ENCODE results near the gene SIX3. TPM values are rescaled to one million over a fixed set of nuclear protein-coding genes. Genes with fewer than 3 reads are reported as not detected.

Gene SIX3
- total RNA-seq, result not detected
- not detected for polyA plus RNA-seq

DNA sequence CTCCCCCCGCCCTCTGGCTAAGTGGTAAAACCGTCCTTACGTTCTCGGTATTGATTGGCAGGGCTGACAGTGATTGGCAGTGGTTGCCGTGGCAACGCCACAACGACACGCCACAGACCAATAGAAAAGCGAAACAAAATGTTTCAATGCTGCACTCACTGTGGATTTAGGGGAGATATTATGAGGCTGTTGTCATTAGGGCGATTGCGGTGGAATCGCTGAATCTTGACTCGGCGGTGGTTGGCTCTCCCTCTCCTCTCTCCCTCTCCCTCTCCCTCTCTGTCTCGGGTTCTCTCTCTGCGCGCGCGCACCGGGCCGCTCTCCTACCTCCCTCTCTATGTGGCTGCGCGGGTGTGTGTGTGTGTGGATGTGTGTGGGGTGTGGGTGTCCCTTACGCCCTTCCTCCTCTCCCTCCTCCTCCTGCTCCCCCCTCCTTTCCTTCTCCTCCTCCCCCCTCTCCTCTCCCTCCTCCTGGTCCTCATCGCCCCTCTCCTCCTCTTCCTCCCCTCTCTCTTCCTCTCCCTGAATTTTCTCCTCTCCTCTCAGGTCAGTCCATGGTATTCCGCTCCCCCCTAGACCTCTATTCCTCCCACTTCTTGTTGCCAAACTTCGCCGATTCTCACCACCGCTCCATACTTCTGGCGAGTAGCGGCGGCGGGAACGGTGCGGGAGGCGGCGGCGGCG is at the start of gene SIX3:
TSS of gene SIX3 (plus strand) at position 152 of the 684 bp plus-strand sequence. CDS start at position 555, 403 bp downstream.
- H3K4me1 ChIP-seq (ENCODE audit: insufficient read depth, low read length), result peaks cover 11% of the 10 kb centered on the region
- no peak within 1 kb of the TSS for H3K27ac ChIP-seq (ENCODE audit: low read depth, low read length)
- H3K4me1 Mint-ChIP-seq, result peaks cover 30 to 67% (median 38%) of the 10 kb centered on the region in 3 donors
- peaks cover 56 to 75% of the 10 kb centered on the region in 2 donors for H3K27me3 Mint-ChIP-seq
- no peaks in the 10 kb centered on the region for H3K9me3 ChIP-seq (ENCODE audit: low read length)
- peak within 1 kb of the TSS; percentile 59 to 91 (median 80) for H3K4me3 Mint-ChIP-seq
- H3K9me3 Mint-ChIP-seq, result no peaks in the 10 kb centered on the region
- H3K27me3 ChIP-seq (ENCODE audit: insufficient read depth, low read length, poor library complexity, severe bottlenecking), result peaks cover 33% of the 10 kb centered on the region
- peak in 2 of 5 donors; percentile 25 to 39 for DNase-seq
- POLR2A ChIA-PET, result no interaction called here
- no peaks in the 10 kb centered on the region for H3K36me3 ChIP-seq (ENCODE audit: insufficient read depth, low read length)
- peak within 1 kb of the TSS; percentile 32 for H3K4me3 ChIP-seq (ENCODE audit: low read length)
- peak within 1 kb of the TSS in 2 of 8 donors; percentile 39 to 50 for H3K27ac Mint-ChIP-seq
- CTCF ChIA-PET, result no interaction called here
- no peaks in the 10 kb centered on the region for H3K36me3 Mint-ChIP-seq

DNA sequence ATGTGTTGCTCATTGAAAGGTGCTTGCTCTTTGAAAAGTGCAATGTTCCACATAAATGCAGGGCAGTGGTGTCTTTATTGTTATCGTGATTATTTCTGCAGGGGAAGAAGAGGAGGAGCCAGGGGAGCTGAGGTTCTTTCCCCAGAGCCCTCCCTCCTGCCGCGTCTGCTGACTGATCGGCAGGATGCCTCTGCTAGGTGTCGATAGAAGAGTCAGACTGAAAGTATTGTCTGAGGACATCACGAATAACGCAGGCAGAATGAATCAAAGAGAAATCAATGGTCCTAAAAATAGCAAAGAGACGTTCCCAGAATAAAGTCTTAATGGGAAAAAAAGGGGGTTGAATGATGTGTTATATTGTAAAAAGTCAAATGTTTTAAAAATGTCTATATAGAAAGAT is 47.4 kb upstream of the SIX3 start:
- Histone ChIP-seq H3K4me1 (ENCODE audit: insufficient read depth, low read length) (no peaks in the 10 kb centered on the region), H3K27ac (ENCODE audit: low read depth, low read length) (no peak overlapping the region), H3K27me3 (ENCODE audit: insufficient read depth, low read length, poor library complexity, severe bottlenecking) (no peaks in the 10 kb centered on the region), H3K36me3 (ENCODE audit: insufficient read depth, low read length) (no peaks in the 10 kb centered on the region), H3K9me3 (ENCODE audit: low read length) (no peaks in the 10 kb centered on the region), H3K4me3 (ENCODE audit: low read length) (no peak overlapping the region)
- ChIA-PET POLR2A (no interaction called here), CTCF (no interaction called here)
- Mint-ChIP-seq H3K27me3 (peaks cover 5 to 30% of the 10 kb centered on the region in 2 donors), H3K4me3 (peak overlapping the region in 1 of 7 donors; percentile 10), H3K27ac (no peak overlapping the region), H3K9me3 (peaks cover 0 to 17% (median 2%) of the 10 kb centered on the region in 5 donors), H3K4me1 (peaks cover 0 to 6% (median 4%) of the 10 kb centered on the region in 3 donors), H3K36me3 (no peaks in the 10 kb centered on the region)
- DNase-seq, result no peak

DNA sequence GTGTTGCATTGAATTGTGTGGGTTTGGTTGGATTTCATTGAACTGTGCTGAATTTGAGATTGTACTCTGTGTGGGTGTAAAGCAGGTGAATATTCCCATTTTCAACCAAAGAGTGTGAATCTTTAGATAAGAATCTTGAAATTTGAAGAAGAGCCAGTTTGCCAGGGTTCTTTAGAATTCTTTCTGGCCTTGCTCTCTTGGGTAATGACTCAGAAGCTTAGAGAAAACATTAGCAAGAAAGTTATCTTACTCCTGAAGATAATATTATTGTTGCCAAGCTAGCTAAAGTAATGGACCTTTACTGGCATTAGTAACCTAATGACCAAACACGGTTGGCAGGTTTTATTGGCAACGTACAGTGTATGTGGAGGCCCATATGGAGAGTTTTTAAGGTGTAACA is 46.4 kb upstream of the SIX3 start:
- no peaks in the 10 kb centered on the region for H3K4me1 ChIP-seq (ENCODE audit: insufficient read depth, low read length)
- Mint-ChIP-seq H3K4me1 (peaks cover 0 to 6% (median 4%) of the 10 kb centered on the region in 3 donors), H3K27me3 (peaks cover 5 to 37% of the 10 kb centered on the region in 2 donors), H3K36me3 (no peaks in the 10 kb centered on the region), H3K27ac (no peak overlapping the region), H3K9me3 (peaks cover 0 to 17% (median 2%) of the 10 kb centered on the region in 5 donors), H3K4me3 (no peak overlapping the region)
- no peaks in the 10 kb centered on the region for H3K9me3 ChIP-seq (ENCODE audit: low read length)
- no peak overlapping the region for H3K4me3 ChIP-seq (ENCODE audit: low read length)
- no peaks in the 10 kb centered on the region for H3K27me3 ChIP-seq (ENCODE audit: insufficient read depth, low read length, poor library complexity, severe bottlenecking)
- no peak for DNase-seq
- ChIA-PET POLR2A (no interaction called here), CTCF (no interaction called here)
- H3K36me3 ChIP-seq (ENCODE audit: insufficient read depth, low read length), result no peaks in the 10 kb centered on the region
- no peak overlapping the region for H3K27ac ChIP-seq (ENCODE audit: low read depth, low read length)

DNA sequence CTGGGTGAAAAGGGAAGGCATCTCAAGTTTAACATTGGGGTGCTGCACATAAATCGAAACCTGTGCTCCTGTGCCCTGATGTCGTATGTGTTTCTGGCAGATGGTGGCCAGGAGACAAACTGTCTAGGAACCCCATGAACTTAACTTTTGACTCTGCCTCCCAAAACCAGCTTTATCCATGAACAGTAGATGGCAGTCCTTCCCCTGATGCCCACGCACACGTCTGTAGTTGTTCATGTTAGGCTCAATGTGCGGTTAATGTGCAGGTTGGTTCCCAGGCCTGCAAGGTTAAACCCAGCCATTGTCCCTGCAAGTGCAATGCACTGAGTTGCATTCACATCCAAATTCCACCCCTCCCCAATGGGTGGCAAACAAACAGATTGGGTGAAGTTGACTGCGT is 44.1 kb upstream of the SIX3 start:
- Histone ChIP-seq H3K27me3 (ENCODE audit: insufficient read depth, low read length, poor library complexity, severe bottlenecking) (no peaks in the 10 kb centered on the region), H3K4me3 (ENCODE audit: low read length) (no peak overlapping the region), H3K4me1 (ENCODE audit: insufficient read depth, low read length) (no peaks in the 10 kb centered on the region), H3K36me3 (ENCODE audit: insufficient read depth, low read length) (no peaks in the 10 kb centered on the region), H3K27ac (ENCODE audit: low read depth, low read length) (no peak overlapping the region), H3K9me3 (ENCODE audit: low read length) (no peaks in the 10 kb centered on the region)
- Mint-ChIP-seq H3K27me3 (peaks cover 2 to 51% of the 10 kb centered on the region in 2 donors), H3K9me3 (peaks cover 0 to 9% (median 0%) of the 10 kb centered on the region in 5 donors), H3K4me3 (no peak overlapping the region), H3K27ac (no peak overlapping the region), H3K4me1 (peaks cover 0 to 6% (median 4%) of the 10 kb centered on the region in 3 donors), H3K36me3 (no peaks in the 10 kb centered on the region)
- ChIA-PET CTCF (no interaction called here), POLR2A (no interaction called here)
- DNase-seq, result no peak

DNA sequence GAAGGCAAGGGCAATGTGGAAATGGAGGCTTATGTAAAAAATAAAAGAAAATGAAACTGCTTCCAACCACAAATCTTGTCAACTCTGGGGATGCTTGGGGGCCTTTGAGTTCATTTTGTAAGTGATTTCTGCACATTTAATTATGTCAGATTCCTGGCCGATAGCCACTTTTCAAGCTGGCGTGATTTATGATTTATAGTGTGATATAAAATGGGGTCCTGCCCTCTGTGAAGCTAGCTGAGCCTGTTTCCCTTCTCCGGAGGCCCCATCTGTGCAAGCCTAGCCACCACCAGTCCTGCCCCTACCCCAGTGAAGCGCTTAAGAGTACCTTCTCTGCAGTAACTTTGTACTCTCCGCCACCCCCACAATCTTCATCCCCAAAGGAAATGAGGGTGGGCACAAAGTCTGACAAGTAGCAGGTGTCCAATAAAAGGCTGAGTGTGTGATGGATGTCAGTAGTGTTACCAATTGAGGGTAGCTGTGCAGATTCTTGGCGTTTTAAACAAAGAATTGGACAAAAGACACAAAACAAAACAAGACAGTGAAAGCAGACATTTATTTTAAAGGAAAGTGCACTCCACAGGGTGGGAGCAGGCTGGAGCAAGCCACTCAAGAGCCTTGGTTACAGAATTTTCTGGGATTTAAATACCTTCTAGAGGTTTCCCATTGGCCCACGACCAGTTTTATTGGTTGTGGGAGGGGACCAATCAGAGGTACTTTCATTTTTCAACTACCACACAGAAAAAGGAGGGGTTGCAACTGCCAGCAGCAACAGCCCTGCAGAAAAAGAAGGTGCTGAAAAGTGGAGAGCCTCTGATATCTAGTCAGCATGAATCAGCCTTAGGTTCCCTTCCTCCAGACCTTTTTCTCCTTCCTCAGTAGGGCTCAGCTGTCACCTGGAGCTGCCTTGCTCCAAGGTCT is 39.0 kb upstream of the SIX3 start:
- no peaks in the 10 kb centered on the region for H3K36me3 Mint-ChIP-seq
- DNase-seq, result no peak
- H3K4me1 ChIP-seq (ENCODE audit: insufficient read depth, low read length), result no peaks in the 10 kb centered on the region
- ChIA-PET POLR2A (no interaction called here), CTCF (no interaction called here)
- no peak overlapping the region for H3K27ac ChIP-seq (ENCODE audit: low read depth, low read length)
- peak overlapping the region in 1 of 8 donors; percentile 21 for H3K27ac Mint-ChIP-seq
- no peaks in the 10 kb centered on the region for H3K9me3 Mint-ChIP-seq
- no peak overlapping the region for H3K4me3 Mint-ChIP-seq
- H3K4me3 ChIP-seq (ENCODE audit: low read length), result no peak overlapping the region
- no peaks in the 10 kb centered on the region for H3K4me1 Mint-ChIP-seq
- H3K27me3 ChIP-seq (ENCODE audit: insufficient read depth, low read length, poor library complexity, severe bottlenecking), result no peaks in the 10 kb centered on the region
- H3K27me3 Mint-ChIP-seq, result peaks cover 7 to 46% of the 10 kb centered on the region in 2 donors
- no peaks in the 10 kb centered on the region for H3K9me3 ChIP-seq (ENCODE audit: low read length)
- H3K36me3 ChIP-seq (ENCODE audit: insufficient read depth, low read length), result no peaks in the 10 kb centered on the region

DNA sequence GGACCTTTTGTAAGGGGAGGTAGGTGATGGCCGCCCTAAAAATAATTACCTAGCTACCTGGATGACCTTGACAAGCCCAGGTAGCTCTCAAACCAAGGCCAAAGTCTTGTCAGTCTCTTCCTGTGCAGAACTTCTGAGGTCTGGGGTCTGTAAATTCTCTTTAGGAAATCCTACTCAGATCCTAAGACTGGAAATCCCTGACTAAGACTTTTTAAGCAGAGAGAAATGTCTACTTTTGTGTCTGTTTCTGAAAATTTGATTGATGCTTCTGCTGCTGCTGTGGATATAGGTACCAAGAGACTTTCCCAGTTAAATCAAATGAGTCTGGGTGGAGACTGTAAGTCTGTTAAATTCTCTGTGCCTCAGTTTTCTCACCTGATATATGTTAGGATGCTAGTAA is 36.9 kb upstream of the SIX3 start:
- ChIA-PET POLR2A (no interaction called here), CTCF (no interaction called here)
- H3K4me3 Mint-ChIP-seq, result no peak overlapping the region
- Histone ChIP-seq H3K36me3 (ENCODE audit: insufficient read depth, low read length) (no peaks in the 10 kb centered on the region), H3K27ac (ENCODE audit: low read depth, low read length) (no peak overlapping the region), H3K9me3 (ENCODE audit: low read length) (no peaks in the 10 kb centered on the region), H3K27me3 (ENCODE audit: insufficient read depth, low read length, poor library complexity, severe bottlenecking) (no peaks in the 10 kb centered on the region), H3K4me3 (ENCODE audit: low read length) (no peak overlapping the region), H3K4me1 (ENCODE audit: insufficient read depth, low read length) (no peaks in the 10 kb centered on the region)
- peaks cover 0 to 3% (median 0%) of the 10 kb centered on the region in 5 donors for H3K9me3 Mint-ChIP-seq
- no peak overlapping the region for H3K27ac Mint-ChIP-seq
- DNase-seq, result no peak
- no peaks in the 10 kb centered on the region for H3K4me1 Mint-ChIP-seq
- H3K27me3 Mint-ChIP-seq, result peaks cover 9 to 39% of the 10 kb centered on the region in 2 donors
- H3K36me3 Mint-ChIP-seq, result no peaks in the 10 kb centered on the region

DNA sequence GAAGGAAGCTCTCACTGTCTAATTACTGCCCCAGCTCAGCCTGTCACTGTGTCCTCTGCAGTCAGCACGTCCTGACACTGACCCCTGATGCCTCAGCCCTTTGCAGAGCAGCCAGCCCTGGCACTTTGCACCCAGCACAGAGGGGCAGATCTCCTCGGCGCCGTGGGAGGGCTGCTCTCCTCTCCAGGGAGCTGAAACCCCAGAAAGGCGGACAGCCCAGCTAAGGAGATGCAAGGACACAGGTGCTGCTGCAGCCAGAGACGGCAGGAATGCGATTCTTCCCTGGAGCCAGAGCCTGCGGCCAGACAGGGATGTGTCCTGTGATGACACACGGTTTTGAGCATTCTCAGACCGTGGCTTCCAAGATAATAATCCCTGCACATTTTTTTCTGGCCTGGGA is 34.5 kb upstream of the SIX3 start:
- Histone ChIP-seq H3K9me3 (ENCODE audit: low read length) (no peaks in the 10 kb centered on the region), H3K4me3 (ENCODE audit: low read length) (no peak overlapping the region), H3K36me3 (ENCODE audit: insufficient read depth, low read length) (no peaks in the 10 kb centered on the region), H3K4me1 (ENCODE audit: insufficient read depth, low read length) (no peaks in the 10 kb centered on the region), H3K27ac (ENCODE audit: low read depth, low read length) (no peak overlapping the region), H3K27me3 (ENCODE audit: insufficient read depth, low read length, poor library complexity, severe bottlenecking) (no peaks in the 10 kb centered on the region)
- no peaks in the 10 kb centered on the region for H3K36me3 Mint-ChIP-seq
- no peak for DNase-seq
- H3K27ac Mint-ChIP-seq, result no peak overlapping the region
- ChIA-PET CTCF (no interaction called here), POLR2A (no interaction called here)
- H3K9me3 Mint-ChIP-seq, result peaks cover 3 to 15% (median 7%) of the 10 kb centered on the region in 5 donors
- peaks cover 12 to 20% of the 10 kb centered on the region in 2 donors for H3K27me3 Mint-ChIP-seq
- no peaks in the 10 kb centered on the region for H3K4me1 Mint-ChIP-seq
- H3K4me3 Mint-ChIP-seq, result no peak overlapping the region

DNA sequence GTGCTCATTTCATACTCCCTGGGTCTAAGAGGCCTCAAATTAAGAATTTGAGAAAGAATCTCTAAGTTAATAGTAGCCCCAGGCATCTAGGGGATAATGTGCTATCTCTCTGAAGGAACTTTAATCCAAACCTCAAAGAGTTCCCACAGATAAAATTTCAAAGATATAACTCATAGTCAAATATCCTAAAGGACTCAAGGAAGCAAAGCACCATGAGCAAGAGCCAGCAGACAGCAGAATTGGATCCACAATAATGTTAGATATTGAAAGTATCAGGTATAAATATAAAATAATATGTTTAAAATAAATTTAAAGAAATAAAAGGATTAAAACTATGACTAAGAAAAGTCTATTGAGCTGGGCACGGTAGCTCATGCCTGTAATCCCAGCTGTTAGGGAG is 31.7 kb upstream of the SIX3 start:
- Histone ChIP-seq H3K4me1 (ENCODE audit: insufficient read depth, low read length) (no peaks in the 10 kb centered on the region), H3K4me3 (ENCODE audit: low read length) (no peak overlapping the region), H3K27ac (ENCODE audit: low read depth, low read length) (no peak overlapping the region), H3K9me3 (ENCODE audit: low read length) (no peaks in the 10 kb centered on the region), H3K36me3 (ENCODE audit: insufficient read depth, low read length) (no peaks in the 10 kb centered on the region), H3K27me3 (ENCODE audit: insufficient read depth, low read length, poor library complexity, severe bottlenecking) (no peaks in the 10 kb centered on the region)
- Mint-ChIP-seq H3K27me3 (peaks cover 5 to 12% of the 10 kb centered on the region in 2 donors), H3K9me3 (peaks cover 3 to 15% (median 7%) of the 10 kb centered on the region in 5 donors), H3K4me3 (no peak overlapping the region), H3K36me3 (no peaks in the 10 kb centered on the region), H3K4me1 (no peaks in the 10 kb centered on the region), H3K27ac (no peak overlapping the region)
- CTCF ChIA-PET, result no interaction called here
- no peak for DNase-seq
- POLR2A ChIA-PET, result no interaction called here

All from CD8-positive, alpha-beta memory T cell (primary cell).